ENCODE results near the gene NRXN2.
"Not testable (repeated sequence)": the region's sequence is repeated elsewhere in the genome, so short reads cannot be mapped to it uniquely, and the experiment has no call there.

Gene NRXN2

DNA sequence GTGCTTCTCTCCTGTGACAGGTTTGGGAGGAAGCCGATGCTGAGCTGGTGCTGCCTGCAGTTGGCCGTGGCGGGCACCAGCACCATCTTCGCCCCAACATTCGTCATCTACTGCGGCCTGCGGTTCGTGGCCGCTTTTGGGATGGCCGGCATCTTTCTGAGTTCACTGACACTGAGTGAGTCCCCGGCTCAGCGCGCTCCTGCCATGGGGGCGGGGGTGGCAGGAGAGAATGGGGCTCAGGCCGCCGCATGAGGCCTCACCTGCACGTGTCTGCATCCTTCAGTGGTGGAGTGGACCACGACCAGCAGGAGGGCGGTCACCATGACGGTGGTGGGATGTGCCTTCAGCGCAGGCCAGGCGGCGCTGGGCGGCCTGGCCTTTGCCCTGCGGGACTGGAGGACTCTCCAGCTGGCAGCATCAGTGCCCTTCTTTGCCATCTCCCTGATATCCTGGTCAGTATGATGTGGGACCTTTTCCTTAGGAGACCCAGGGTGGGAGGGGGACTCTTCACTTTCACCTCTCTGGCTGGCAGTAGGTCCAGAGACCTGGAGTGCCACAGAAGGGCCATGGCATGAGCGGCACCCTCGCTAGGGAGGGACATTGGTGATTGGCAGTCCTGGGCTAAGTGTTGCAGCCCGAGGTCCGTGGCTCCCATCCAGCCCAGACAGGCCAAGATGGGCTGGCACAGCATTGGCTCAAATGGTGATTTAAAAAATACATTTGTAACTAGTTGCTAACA, 160.8 kb downstream of the NRXN2 start:
- no peak overlapping the region for H3K23ac ChIP-seq (ENCODE audit: low read length in 2 of 2)
- H3K9ac ChIP-seq (ENCODE audit: low read length): no peak overlapping the region
- no peak overlapping the region for H2AK5ac ChIP-seq (ENCODE audit: low read length, severe bottlenecking)
- H3K14ac ChIP-seq (ENCODE audit: low read length in 2 of 2): no peak overlapping the region
- peaks cover 15 to 32% of the 10 kb centered on the region in 2 experiments for H3K27me3 ChIP-seq (ENCODE audit: control insufficient read depth in 1 of 2, insufficient read depth in 1 of 2, low read length in 2 of 2)
- no peak overlapping the region for H2BK15ac ChIP-seq (ENCODE audit: low read depth, poor library complexity, severe bottlenecking)
- H3K27ac ChIP-seq (ENCODE audit: low read length, poor library complexity, severe bottlenecking): no peak overlapping the region
- H2AFZ ChIP-seq (ENCODE audit: low read depth, low read length): no peak overlapping the region
- no peaks in the 10 kb centered on the region for H3K9me3 ChIP-seq (ENCODE audit: control insufficient read depth, low read length)
- H3K4me2 ChIP-seq (ENCODE audit: low read length, poor library complexity, severe bottlenecking): no peak overlapping the region
- H3K4ac ChIP-seq (ENCODE audit: low read depth in 1 of 2, low read length in 2 of 2): no peak overlapping the region
- no peaks in the 10 kb centered on the region for H3K36me3 ChIP-seq (ENCODE audit: control insufficient read depth in 1 of 2, insufficient read depth in 2 of 2, low read depth in 1 of 2, low read length in 2 of 2)
- no peak overlapping the region for H3K4me3 ChIP-seq (ENCODE audit: insufficient read depth in 1 of 2, low read depth in 1 of 2, low read length in 2 of 2)
- DNase-seq: no peak
- H3K18ac ChIP-seq (ENCODE audit: low read depth in 1 of 2, low read length in 2 of 2): no peak overlapping the region
- no peak overlapping the region for H4K91ac ChIP-seq (ENCODE audit: low read length)
- no peak overlapping the region for H2BK12ac ChIP-seq (ENCODE audit: low read length in 2 of 2)
- no peak overlapping the region for H4K8ac ChIP-seq (ENCODE audit: low read length)
- no peak overlapping the region for H2BK5ac ChIP-seq (ENCODE audit: low read depth, low read length, poor library complexity, severe bottlenecking)
- H2BK120ac ChIP-seq (ENCODE audit: low read depth, low read length): no peak overlapping the region
- peaks cover 7% of the 10 kb centered on the region for H3K4me1 ChIP-seq (ENCODE audit: control insufficient read depth, insufficient read depth, low read depth, low read length)
- no peaks in the 10 kb centered on the region for H3K79me1 ChIP-seq (replicated peaks; ENCODE audit: low read length, poor library complexity, severe bottlenecking)
- WGBS: 91% methylated on average over 29 of the region's 29 CpGs

GRCh38 chr11:64561429-64561828, 161.6 kb downstream of the NRXN2 start:
- H2BK12ac ChIP-seq (ENCODE audit: low read length in 2 of 2); H2BK15ac ChIP-seq (ENCODE audit: low read depth, poor library complexity, severe bottlenecking); H3K18ac ChIP-seq (ENCODE audit: low read depth in 1 of 2, low read length in 2 of 2); H2BK120ac ChIP-seq (ENCODE audit: low read depth, low read length); H3K14ac ChIP-seq (ENCODE audit: low read length in 2 of 2); H2AK5ac ChIP-seq (ENCODE audit: low read length, severe bottlenecking); H3K23ac ChIP-seq (ENCODE audit: low read length in 2 of 2); H3K4ac ChIP-seq (ENCODE audit: low read depth in 1 of 2, low read length in 2 of 2); H3K27ac ChIP-seq (ENCODE audit: low read length, poor library complexity, severe bottlenecking); H2BK5ac ChIP-seq (ENCODE audit: low read depth, low read length, poor library complexity, severe bottlenecking); H3K36me3 ChIP-seq (ENCODE audit: control insufficient read depth in 1 of 2, insufficient read depth in 2 of 2, low read depth in 1 of 2, low read length in 2 of 2); H4K91ac ChIP-seq (ENCODE audit: low read length); H3K4me1 ChIP-seq (ENCODE audit: control insufficient read depth, insufficient read depth, low read depth, low read length); H4K8ac ChIP-seq (ENCODE audit: low read length); H2AFZ ChIP-seq (ENCODE audit: low read depth, low read length); H3K9me3 ChIP-seq (ENCODE audit: control insufficient read depth, low read length); H3K4me2 ChIP-seq (ENCODE audit: low read length, poor library complexity, severe bottlenecking); H3K79me1 ChIP-seq (replicated peaks; ENCODE audit: low read length, poor library complexity, severe bottlenecking); H3K4me3 ChIP-seq (ENCODE audit: insufficient read depth in 1 of 2, low read depth in 1 of 2, low read length in 2 of 2); DNase-seq; H3K9ac ChIP-seq (ENCODE audit: low read length): not testable (repeated sequence)
- WGBS: 70% methylated on average over 2 of the region's 3 CpGs
- peaks cover 15 to 32% of the 10 kb centered on the region in 2 experiments for H3K27me3 ChIP-seq (ENCODE audit: control insufficient read depth in 1 of 2, insufficient read depth in 1 of 2, low read length in 2 of 2)

DNA sequence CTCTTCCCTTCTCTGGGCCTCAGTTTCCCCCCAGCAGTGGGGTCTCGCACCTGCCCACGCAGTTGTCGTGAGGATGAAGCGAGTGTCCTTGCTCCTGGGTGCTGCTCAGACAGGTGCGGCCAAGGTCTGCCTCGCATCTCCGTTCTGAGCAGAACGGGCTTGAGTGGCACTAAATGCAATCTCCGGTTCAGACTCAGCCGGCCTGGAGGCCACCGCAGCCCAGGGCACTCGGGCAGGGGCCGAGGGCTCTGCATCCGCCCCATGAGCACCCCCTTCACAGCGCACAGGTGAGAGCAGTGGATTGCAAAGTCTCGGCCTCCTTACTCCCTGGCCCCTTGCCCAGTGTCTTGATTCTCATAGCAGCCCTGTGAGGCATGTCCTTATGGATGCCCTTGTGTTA, 162.1 kb downstream of the NRXN2 start:
- Histone ChIP-seq H2AK5ac (ENCODE audit: low read length, severe bottlenecking) (no peak overlapping the region), H4K91ac (ENCODE audit: low read length) (no peak overlapping the region), H3K23ac (ENCODE audit: low read length in 2 of 2) (no peak overlapping the region), H3K18ac (ENCODE audit: low read depth in 1 of 2, low read length in 2 of 2) (no peak overlapping the region), H2BK120ac (ENCODE audit: low read depth, low read length) (no peak overlapping the region), H4K8ac (ENCODE audit: low read length) (no peak overlapping the region), H2BK15ac (ENCODE audit: low read depth, poor library complexity, severe bottlenecking) (no peak overlapping the region), H3K9me3 (ENCODE audit: control insufficient read depth, low read length) (no peaks in the 10 kb centered on the region), H2BK12ac (ENCODE audit: low read length in 2 of 2) (no peak overlapping the region), H3K4me3 (ENCODE audit: insufficient read depth in 1 of 2, low read depth in 1 of 2, low read length in 2 of 2) (no peak overlapping the region), H3K27me3 (ENCODE audit: control insufficient read depth in 1 of 2, insufficient read depth in 1 of 2, low read length in 2 of 2) (peaks cover 15 to 32% of the 10 kb centered on the region in 2 experiments), H3K4me1 (ENCODE audit: control insufficient read depth, insufficient read depth, low read depth, low read length) (peaks cover 8% of the 10 kb centered on the region), H3K79me1 (replicated peaks; ENCODE audit: low read length, poor library complexity, severe bottlenecking) (no peaks in the 10 kb centered on the region), H2AFZ (ENCODE audit: low read depth, low read length) (no peak overlapping the region), H3K36me3 (ENCODE audit: control insufficient read depth in 1 of 2, insufficient read depth in 2 of 2, low read depth in 1 of 2, low read length in 2 of 2) (no peaks in the 10 kb centered on the region), H3K27ac (ENCODE audit: low read length, poor library complexity, severe bottlenecking) (no peak overlapping the region), H3K14ac (ENCODE audit: low read length in 2 of 2) (no peak overlapping the region), H2BK5ac (ENCODE audit: low read depth, low read length, poor library complexity, severe bottlenecking) (no peak overlapping the region), H3K4ac (ENCODE audit: low read depth in 1 of 2, low read length in 2 of 2) (no peak overlapping the region), H3K4me2 (ENCODE audit: low read length, poor library complexity, severe bottlenecking) (no peak overlapping the region), H3K9ac (ENCODE audit: low read length) (no peak overlapping the region)
- no peak for DNase-seq
- WGBS: 92% methylated on average over 15 of the region's 16 CpGs

GRCh38 chr11:64560139-64560771, 162.7 kb downstream of the NRXN2 start:
- Histone ChIP-seq H2AK5ac (ENCODE audit: low read length, severe bottlenecking) (no peak overlapping the region), H3K79me1 (replicated peaks; ENCODE audit: low read length, poor library complexity, severe bottlenecking) (no peaks in the 10 kb centered on the region), H3K27me3 (ENCODE audit: control insufficient read depth in 1 of 2, insufficient read depth in 1 of 2, low read length in 2 of 2) (peaks cover 15 to 29% of the 10 kb centered on the region in 2 experiments), H3K9me3 (ENCODE audit: control insufficient read depth, low read length) (no peaks in the 10 kb centered on the region), H3K36me3 (ENCODE audit: control insufficient read depth in 1 of 2, insufficient read depth in 2 of 2, low read depth in 1 of 2, low read length in 2 of 2) (no peaks in the 10 kb centered on the region), H2AFZ (ENCODE audit: low read depth, low read length) (no peak overlapping the region), H3K27ac (ENCODE audit: low read length, poor library complexity, severe bottlenecking) (no peak overlapping the region), H3K23ac (ENCODE audit: low read length in 2 of 2) (no peak overlapping the region), H3K18ac (ENCODE audit: low read depth in 1 of 2, low read length in 2 of 2) (no peak overlapping the region), H3K4me2 (ENCODE audit: low read length, poor library complexity, severe bottlenecking) (no peak overlapping the region), H3K4me3 (ENCODE audit: insufficient read depth in 1 of 2, low read depth in 1 of 2, low read length in 2 of 2) (no peak overlapping the region), H2BK15ac (ENCODE audit: low read depth, poor library complexity, severe bottlenecking) (no peak overlapping the region), H3K4me1 (ENCODE audit: control insufficient read depth, insufficient read depth, low read depth, low read length) (peaks cover 14% of the 10 kb centered on the region), H2BK120ac (ENCODE audit: low read depth, low read length) (no peak overlapping the region), H3K9ac (ENCODE audit: low read length) (no peak overlapping the region), H4K91ac (ENCODE audit: low read length) (peak overlapping the region; percentile 40), H2BK12ac (ENCODE audit: low read length in 2 of 2) (no peak overlapping the region), H2BK5ac (ENCODE audit: low read depth, low read length, poor library complexity, severe bottlenecking) (no peak overlapping the region), H3K14ac (ENCODE audit: low read length in 2 of 2) (peak overlapping the region in 1 of 2 experiments; percentile 30), H3K4ac (ENCODE audit: low read depth in 1 of 2, low read length in 2 of 2) (no peak overlapping the region), H4K8ac (ENCODE audit: low read length) (no peak overlapping the region)
- WGBS: 58% methylated on average over 15 of the region's 15 CpGs
- no peak for DNase-seq

All from mesenchymal stem cell (in vitro differentiated cells and primary cell).